ENCODE measurements around the gene SIRT1. TPM values are rescaled to one million over a fixed set of nuclear protein-coding genes. Genes with fewer than 3 reads are reported as not detected.
"Not testable (repeated sequence)": the region's sequence is repeated elsewhere in the genome, so short reads cannot be mapped to it uniquely, and the experiment has no call there.

Gene SIRT1
- total RNA-seq, 1 donor from 2014 or later, result 23.4 TPM

DNA sequence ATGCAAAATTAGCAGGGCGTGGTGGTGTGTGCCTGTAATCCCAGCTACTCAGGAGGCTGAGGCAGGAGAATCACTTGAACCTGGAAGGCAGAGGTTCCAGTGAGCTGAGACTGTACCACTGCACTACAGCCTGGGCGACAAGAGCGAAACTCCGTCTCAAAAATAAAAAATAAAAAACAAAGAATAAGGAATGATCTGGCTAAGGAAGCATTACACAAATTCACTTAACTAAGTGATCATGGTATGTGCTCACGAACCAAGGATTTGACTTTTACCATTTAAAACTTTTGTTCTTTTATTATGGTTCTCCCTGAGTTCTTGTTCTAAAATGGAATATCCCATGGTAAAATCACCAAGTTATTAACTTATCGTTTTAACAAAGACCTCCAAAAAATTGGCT, 71.2 kb downstream of the SIRT1 start:
- Histone ChIP-seq H3K4me3 (no peak overlapping the region), H3K27me3 (no peaks in the 10 kb centered on the region), H3K9me3 (no peaks in the 10 kb centered on the region), H3K27ac (no peak overlapping the region), H3K36me3 (peaks cover 35% of the 10 kb centered on the region), H3K4me1 (no peaks in the 10 kb centered on the region)
- ATAC-seq (no peak), DNase-seq (no peak)
- TF ChIP-seq, protein P1, sequence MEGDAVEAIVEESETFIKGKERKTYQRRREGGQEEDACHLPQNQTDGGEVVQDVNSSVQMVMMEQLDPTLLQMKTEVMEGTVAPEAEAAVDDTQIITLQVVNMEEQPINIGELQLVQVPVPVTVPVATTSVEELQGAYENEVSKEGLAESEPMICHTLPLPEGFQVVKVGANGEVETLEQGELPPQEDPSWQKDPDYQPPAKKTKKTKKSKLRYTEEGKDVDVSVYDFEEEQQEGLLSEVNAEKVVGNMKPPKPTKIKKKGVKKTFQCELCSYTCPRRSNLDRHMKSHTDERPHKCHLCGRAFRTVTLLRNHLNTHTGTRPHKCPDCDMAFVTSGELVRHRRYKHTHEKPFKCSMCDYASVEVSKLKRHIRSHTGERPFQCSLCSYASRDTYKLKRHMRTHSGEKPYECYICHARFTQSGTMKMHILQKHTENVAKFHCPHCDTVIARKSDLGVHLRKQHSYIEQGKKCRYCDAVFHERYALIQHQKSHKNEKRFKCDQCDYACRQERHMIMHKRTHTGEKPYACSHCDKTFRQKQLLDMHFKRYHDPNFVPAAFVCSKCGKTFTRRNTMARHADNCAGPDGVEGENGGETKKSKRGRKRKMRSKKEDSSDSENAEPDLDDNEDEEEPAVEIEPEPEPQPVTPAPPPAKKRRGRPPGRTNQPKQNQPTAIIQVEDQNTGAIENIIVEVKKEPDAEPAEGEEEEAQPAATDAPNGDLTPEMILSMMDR (IDR thresholded peaks at IDR 0.05), result no peak
- intact Hi-C loops (cut with DNase I), result no loop called here

DNA sequence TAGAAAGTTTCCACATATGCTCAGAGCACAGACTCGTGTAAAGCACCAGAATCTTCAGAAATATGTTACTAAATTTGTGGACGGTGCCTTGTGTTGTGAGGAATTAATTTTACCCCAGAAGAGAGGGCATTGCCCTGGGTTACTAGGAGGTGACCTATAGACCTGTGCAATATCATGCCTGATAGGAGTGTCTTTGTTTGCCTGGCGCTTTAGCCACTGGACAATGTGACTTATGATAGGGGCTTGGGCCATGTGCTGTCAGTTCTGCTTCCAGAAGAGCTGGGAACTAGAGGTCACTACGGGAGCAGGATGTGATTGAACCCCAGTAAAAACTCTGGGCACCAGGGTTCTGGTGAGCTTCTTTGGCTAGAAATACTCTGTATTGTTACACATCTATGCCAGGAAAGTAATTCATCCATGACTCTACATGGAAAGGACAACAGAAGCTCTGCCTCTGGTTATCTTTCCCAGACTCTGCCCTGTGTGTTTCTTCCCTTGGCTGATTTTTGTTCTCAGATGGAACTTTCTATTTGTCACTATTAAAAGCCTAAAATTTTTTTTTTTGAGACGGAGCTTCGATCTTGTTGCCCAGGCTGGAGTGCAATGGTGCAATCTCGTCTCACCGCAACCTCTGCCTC, 75.5 kb downstream of the SIRT1 start:
- TF ChIP-seq, protein P1 (IDR thresholded peaks at IDR 0.05), result no peak
- no peak overlapping the region for H3K27ac ChIP-seq
- H3K27me3 ChIP-seq, result no peaks in the 10 kb centered on the region
- ATAC-seq (no peak), DNase-seq (no peak)
- no peaks in the 10 kb centered on the region for H3K9me3 ChIP-seq
- peaks cover 14% of the 10 kb centered on the region for H3K36me3 ChIP-seq
- intact Hi-C loops (cut with DNase I), result no loop called here
- H3K4me1 ChIP-seq, result no peaks in the 10 kb centered on the region
- no peak overlapping the region for H3K4me3 ChIP-seq

DNA sequence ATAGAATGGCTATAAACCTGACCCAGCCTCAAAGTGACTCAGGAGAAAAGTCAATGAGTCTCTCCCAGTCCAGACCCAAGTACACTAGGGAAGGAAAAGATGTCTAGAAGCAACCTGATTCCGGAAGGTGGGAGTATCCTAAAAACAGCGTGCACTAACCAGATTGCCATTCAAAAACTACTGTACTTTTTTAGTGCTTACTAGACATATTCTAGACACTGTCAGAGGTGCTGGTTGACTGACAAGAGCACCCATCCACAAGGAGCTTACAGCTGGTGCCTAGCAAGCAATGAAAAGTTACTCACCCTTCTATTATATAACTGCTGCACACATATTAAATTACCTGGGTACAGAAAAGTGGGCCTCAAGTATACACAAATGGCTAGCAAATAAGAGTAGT, 81.0 kb downstream of the SIRT1 start:
- DNase-seq (no peak), ATAC-seq (no peak)
- TF ChIP-seq, protein P1 (IDR thresholded peaks at IDR 0.05), result no peak
- H3K9me3 ChIP-seq, result no peaks in the 10 kb centered on the region
- H3K27me3 ChIP-seq, result no peaks in the 10 kb centered on the region
- no peak overlapping the region for H3K4me3 ChIP-seq
- peaks cover 23% of the 10 kb centered on the region for H3K36me3 ChIP-seq
- H3K4me1 ChIP-seq, result no peaks in the 10 kb centered on the region
- intact Hi-C loops (cut with DNase I), result no loop called here
- H3K27ac ChIP-seq, result no peak overlapping the region

DNA sequence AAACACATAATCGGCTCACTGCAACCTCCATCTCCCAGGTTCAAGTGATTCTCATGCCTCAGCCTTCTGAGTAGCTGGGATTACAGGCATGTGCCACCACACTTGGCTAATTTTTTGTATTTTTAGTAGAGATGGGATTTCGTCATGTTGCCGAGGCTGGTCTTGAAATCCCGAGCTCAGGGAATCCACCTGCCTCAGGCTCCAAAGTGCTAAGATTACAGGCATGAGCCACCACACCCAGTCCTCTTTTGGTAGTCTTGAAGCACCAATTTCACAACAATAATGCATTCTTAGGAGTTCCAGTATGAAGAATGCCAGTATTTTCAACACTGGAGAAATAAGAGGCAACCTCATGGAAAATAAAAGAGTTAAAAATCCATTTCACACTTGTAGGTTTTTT, 81.6 kb downstream of the SIRT1 start:
- ATAC-seq, result peak; percentile 60
- H3K36me3 ChIP-seq, result peaks cover 17% of the 10 kb centered on the region
- H3K27ac ChIP-seq; H3K4me1 ChIP-seq; DNase-seq; intact Hi-C loops (cut with DNase I); H3K27me3 ChIP-seq; H3K4me3 ChIP-seq; H3K9me3 ChIP-seq: not testable (repeated sequence)

Other genes with a start within 250 kb of the SIRT1 start
- gene CTNNA3, start 188.5 kb upstream of the SIRT1 start, total RNA-seq, result 0.67 TPM
- 1.6 TPM for gene DNAJC12, start 46.5 kb upstream of the SIRT1 start, total RNA-seq
- 55.1 TPM for gene HERC4, start 190.6 kb downstream of the SIRT1 start, total RNA-seq
- gene MYPN, start 224.8 kb downstream of the SIRT1 start, total RNA-seq, result not detected

Data from upper lobe of right lung (tissue), 1 donor.